Ishikawa (cell line): ENCODE measurements around the gene F2RL3.

Experiments
- CEBPB ChIP-seq: IDR thresholded peaks from 2 replicates; pipeline ENCODE4 v1.6.1; 2012
- EGR1 ChIP-seq: IDR thresholded peaks from 2 replicates; pipeline ENCODE4 v1.6.1; 2012
- EP300 ChIP-seq: IDR thresholded peaks from 2 replicates; pipeline ENCODE4 v1.6.1; 2012; ENCODE audit warnings: borderline replicate concordance
- FOXM1 ChIP-seq: IDR thresholded peaks from 2 replicates; pipeline ENCODE4 v1.6.1; 2012; ENCODE audit warnings: low read depth, borderline replicate concordance
- MAX ChIP-seq: IDR thresholded peaks from 2 replicates; pipeline ENCODE4 v1.6.1; 2012
- RAD21 ChIP-seq: IDR thresholded peaks from 2 replicates; pipeline ENCODE4 v1.6.1; 2012; ENCODE audit warnings: low read depth
- TAF1 ChIP-seq: IDR thresholded peaks from 2 replicates; pipeline ENCODE4 v1.6.1; 2012; ENCODE audit warnings: low read depth, mild to moderate bottlenecking
- TCF12 ChIP-seq: IDR thresholded peaks from 2 replicates; pipeline ENCODE4 v1.6.1; 2012; ENCODE audit warnings: low read depth
- YY1 ChIP-seq: IDR thresholded peaks from 2 replicates; pipeline ENCODE4 v1.6.1; 2012; ENCODE audit warnings: low read depth
- ZBTB7A ChIP-seq: IDR thresholded peaks from 2 replicates; pipeline ENCODE4 v1.6.1; 2012; ENCODE audit warnings: low read depth
- TF ChIP-seq, protein P1 (sequence below): IDR thresholded peaks from 2 replicates; pipeline ENCODE4 v1.6.1; 2012; ENCODE audit warnings: low read depth, mild to moderate bottlenecking
- TF ChIP-seq, protein P2 (sequence below): IDR thresholded peaks from 2 replicates; pipeline ENCODE4 v1.6.1; 2012

- TF ChIP-seq YY1 (no peak), MAX (no peak), ZBTB7A (no peak), FOXM1 (no peak), RAD21 (no peak), TAF1 (no peak), EP300 (no peak), CEBPB (no peak), EGR1 (no peak), TCF12 (no peak)
- TF ChIP-seq, protein P1, sequence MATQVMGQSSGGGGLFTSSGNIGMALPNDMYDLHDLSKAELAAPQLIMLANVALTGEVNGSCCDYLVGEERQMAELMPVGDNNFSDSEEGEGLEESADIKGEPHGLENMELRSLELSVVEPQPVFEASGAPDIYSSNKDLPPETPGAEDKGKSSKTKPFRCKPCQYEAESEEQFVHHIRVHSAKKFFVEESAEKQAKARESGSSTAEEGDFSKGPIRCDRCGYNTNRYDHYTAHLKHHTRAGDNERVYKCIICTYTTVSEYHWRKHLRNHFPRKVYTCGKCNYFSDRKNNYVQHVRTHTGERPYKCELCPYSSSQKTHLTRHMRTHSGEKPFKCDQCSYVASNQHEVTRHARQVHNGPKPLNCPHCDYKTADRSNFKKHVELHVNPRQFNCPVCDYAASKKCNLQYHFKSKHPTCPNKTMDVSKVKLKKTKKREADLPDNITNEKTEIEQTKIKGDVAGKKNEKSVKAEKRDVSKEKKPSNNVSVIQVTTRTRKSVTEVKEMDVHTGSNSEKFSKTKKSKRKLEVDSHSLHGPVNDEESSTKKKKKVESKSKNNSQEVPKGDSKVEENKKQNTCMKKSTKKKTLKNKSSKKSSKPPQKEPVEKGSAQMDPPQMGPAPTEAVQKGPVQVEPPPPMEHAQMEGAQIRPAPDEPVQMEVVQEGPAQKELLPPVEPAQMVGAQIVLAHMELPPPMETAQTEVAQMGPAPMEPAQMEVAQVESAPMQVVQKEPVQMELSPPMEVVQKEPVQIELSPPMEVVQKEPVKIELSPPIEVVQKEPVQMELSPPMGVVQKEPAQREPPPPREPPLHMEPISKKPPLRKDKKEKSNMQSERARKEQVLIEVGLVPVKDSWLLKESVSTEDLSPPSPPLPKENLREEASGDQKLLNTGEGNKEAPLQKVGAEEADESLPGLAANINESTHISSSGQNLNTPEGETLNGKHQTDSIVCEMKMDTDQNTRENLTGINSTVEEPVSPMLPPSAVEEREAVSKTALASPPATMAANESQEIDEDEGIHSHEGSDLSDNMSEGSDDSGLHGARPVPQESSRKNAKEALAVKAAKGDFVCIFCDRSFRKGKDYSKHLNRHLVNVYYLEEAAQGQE: no peak
- TF ChIP-seq, protein P2, sequence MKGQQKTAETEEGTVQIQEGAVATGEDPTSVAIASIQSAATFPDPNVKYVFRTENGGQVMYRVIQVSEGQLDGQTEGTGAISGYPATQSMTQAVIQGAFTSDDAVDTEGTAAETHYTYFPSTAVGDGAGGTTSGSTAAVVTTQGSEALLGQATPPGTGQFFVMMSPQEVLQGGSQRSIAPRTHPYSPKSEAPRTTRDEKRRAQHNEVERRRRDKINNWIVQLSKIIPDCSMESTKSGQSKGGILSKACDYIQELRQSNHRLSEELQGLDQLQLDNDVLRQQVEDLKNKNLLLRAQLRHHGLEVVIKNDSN: no peak
Measured at GRCh38 chr19:16862826-16863415, 25.9 kb upstream of the F2RL3 start.
